Measurements from ENCODE around the gene MEA1. TPM values are rescaled to one million over a fixed set of nuclear protein-coding genes. Genes with fewer than 3 reads are reported as not detected.

MEA1 gene
- total RNA-seq, 3 donors from 2014 or later (not counting 1 experiment from before 2014, with no cell fraction given): 29.6 to 34.3 (median 34.2) TPM

- TF ChIP-seq, protein P1, sequence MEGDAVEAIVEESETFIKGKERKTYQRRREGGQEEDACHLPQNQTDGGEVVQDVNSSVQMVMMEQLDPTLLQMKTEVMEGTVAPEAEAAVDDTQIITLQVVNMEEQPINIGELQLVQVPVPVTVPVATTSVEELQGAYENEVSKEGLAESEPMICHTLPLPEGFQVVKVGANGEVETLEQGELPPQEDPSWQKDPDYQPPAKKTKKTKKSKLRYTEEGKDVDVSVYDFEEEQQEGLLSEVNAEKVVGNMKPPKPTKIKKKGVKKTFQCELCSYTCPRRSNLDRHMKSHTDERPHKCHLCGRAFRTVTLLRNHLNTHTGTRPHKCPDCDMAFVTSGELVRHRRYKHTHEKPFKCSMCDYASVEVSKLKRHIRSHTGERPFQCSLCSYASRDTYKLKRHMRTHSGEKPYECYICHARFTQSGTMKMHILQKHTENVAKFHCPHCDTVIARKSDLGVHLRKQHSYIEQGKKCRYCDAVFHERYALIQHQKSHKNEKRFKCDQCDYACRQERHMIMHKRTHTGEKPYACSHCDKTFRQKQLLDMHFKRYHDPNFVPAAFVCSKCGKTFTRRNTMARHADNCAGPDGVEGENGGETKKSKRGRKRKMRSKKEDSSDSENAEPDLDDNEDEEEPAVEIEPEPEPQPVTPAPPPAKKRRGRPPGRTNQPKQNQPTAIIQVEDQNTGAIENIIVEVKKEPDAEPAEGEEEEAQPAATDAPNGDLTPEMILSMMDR (IDR thresholded peaks at IDR 0.05): no peak
- no peak overlapping the region for H3K27ac ChIP-seq (ENCODE audit: low read length)
- Mint-ChIP-seq H3K4me3 (peak overlapping the region; percentile 7), H3K4me1 (peaks cover 45 to 49% of the 10 kb centered on the region in 2 donors), H3K27me3 (ENCODE audit: low read depth in 2 of 2) (no peaks in the 10 kb centered on the region), H3K9me3 (no peaks in the 10 kb centered on the region), H3K27ac (peak overlapping the region in 1 of 2 donors; percentile 63), H3K36me3 (no peaks in the 10 kb centered on the region)
- intact Hi-C loops (cut with micrococcal nuclease): no loop called here
- peaks cover 12% of the 10 kb centered on the region for H3K36me3 ChIP-seq (ENCODE audit: control insufficient read depth, insufficient read depth, low read length)
- no peaks in the 10 kb centered on the region for H3K27me3 ChIP-seq (ENCODE audit: control insufficient read depth, insufficient read depth, low read length)
- no peak for ATAC-seq
- peaks cover 26% of the 10 kb centered on the region for H3K4me1 ChIP-seq (ENCODE audit: control insufficient read depth, insufficient read depth, low read length)
- WGBS (ENCODE audit: insufficient coverage): 96% methylated on average over 5 of the region's 5 CpGs
- no peak for DNase-seq
- no peak overlapping the region for H3K4me3 ChIP-seq (ENCODE audit: low read length)
- no peaks in the 10 kb centered on the region for H3K9me3 ChIP-seq (ENCODE audit: control insufficient read depth, insufficient read depth, low read length)
These were observed 26.0 kb downstream of the MEA1 start for GRCh38 chr6:42987533-42988451.

GRCh38 chr6:42984924-42985475 is 28.7 kb downstream of the MEA1 start:
- DNase-seq: peak in 1 of 2 donors; percentile 40
- peak overlapping the region; percentile 75 for H3K4me3 ChIP-seq (ENCODE audit: low read length)
- no peaks in the 10 kb centered on the region for H3K9me3 ChIP-seq (ENCODE audit: control insufficient read depth, insufficient read depth, low read length)
- peaks cover 29% of the 10 kb centered on the region for H3K4me1 ChIP-seq (ENCODE audit: control insufficient read depth, insufficient read depth, low read length)
- H3K36me3 Mint-ChIP-seq: no peaks in the 10 kb centered on the region
- H3K4me3 Mint-ChIP-seq: peak overlapping the region; percentile 95
- no peak for ATAC-seq
- H3K27me3 ChIP-seq (ENCODE audit: control insufficient read depth, insufficient read depth, low read length): no peaks in the 10 kb centered on the region
- peaks cover 42 to 46% of the 10 kb centered on the region in 2 donors for H3K4me1 Mint-ChIP-seq
- peaks cover 10% of the 10 kb centered on the region for H3K36me3 ChIP-seq (ENCODE audit: control insufficient read depth, insufficient read depth, low read length)
- peak overlapping the region; percentile 63 to 94 for H3K27ac Mint-ChIP-seq
- peak overlapping the region; percentile 72 for H3K27ac ChIP-seq (ENCODE audit: low read length)
- no peaks in the 10 kb centered on the region for H3K9me3 Mint-ChIP-seq
- WGBS (ENCODE audit: insufficient coverage): 11% methylated on average over 13 of the region's 13 CpGs
- no peaks in the 10 kb centered on the region for H3K27me3 Mint-ChIP-seq (ENCODE audit: low read depth in 2 of 2)
- TF ChIP-seq, protein P1 (IDR thresholded peaks at IDR 0.05): no peak
- intact Hi-C loops (cut with micrococcal nuclease): loop anchor here (1.0 kb wide), 3 partner anchors 29 to 56 kb away; partner anchors contain the start of genes CNPY3, KLHDC3 and RRP36

DNA sequence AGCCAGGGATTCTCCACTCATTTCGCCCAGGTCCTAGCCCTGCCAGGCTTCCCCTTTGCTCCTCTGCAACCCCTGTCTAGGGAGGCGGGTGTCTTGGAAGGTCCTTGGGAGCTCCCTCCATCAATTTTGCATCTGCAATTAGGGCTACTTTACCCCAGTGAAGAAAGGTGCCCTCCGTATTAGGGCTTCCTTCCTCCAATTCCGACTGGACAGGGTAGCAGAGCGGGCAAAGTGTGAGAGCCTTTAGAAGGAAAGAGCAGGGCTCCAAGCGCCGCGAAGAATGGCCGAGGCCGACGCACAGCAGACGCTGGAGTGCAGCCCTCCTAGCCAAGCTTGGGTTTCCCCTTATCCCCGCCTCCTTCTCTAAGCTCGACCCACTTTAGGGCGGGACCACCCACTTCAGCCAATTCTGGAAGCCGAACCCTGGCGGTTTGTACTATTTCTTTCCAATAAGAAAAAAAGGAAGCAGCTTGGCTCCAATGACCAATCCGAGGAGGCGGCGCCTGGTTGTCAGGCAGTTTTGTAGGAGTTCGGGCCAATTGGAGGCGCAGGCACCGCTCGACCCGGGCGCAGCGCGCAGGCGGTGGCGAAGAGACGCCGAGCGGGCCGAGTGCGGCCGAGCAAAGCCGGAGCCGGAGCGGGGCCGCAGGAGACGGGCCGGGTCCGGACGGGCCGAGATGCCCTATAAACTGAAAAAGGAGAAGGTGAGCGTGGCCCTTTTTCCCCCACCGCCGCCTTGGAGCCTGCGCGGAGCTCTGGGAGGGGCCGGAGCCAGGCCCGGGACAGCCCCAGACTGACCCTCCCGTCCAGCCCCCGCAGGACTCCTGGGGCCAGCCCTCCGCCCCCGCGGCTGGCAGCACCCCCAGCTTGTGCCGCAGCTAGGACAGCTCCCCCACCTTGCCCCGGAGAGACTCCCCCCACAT is 29.5 kb downstream of the MEA1 start, which contains the start of gene PPP2R5D:
Gene PPP2R5D (plus strand): TSS at position 570 of the 923 bp plus-strand sequence. CDS start 108 bp downstream, at position 678.
- WGBS (ENCODE audit: insufficient coverage): under 1% methylated on average over 59 of the region's 59 CpGs
- H3K27me3 Mint-ChIP-seq (ENCODE audit: low read depth in 2 of 2): no peaks in the 10 kb centered on the region
- peaks cover 48 to 52% of the 10 kb centered on the region in 2 donors for H3K4me1 Mint-ChIP-seq
- H3K4me3 Mint-ChIP-seq: peak within 1 kb of the TSS; percentile 95
- H3K36me3 Mint-ChIP-seq: no peaks in the 10 kb centered on the region
- ATAC-seq: peak; percentile 91 to 98 (median 93)
- peaks cover 36% of the 10 kb centered on the region for H3K4me1 ChIP-seq (ENCODE audit: control insufficient read depth, insufficient read depth, low read length)
- peaks cover 4% of the 10 kb centered on the region for H3K36me3 ChIP-seq (ENCODE audit: control insufficient read depth, insufficient read depth, low read length)
- H3K9me3 Mint-ChIP-seq: no peaks in the 10 kb centered on the region
- H3K9me3 ChIP-seq (ENCODE audit: control insufficient read depth, insufficient read depth, low read length): no peaks in the 10 kb centered on the region
- H3K27ac Mint-ChIP-seq: peak within 1 kb of the TSS; percentile 94 to 95
- peak; percentile 94 to 98 for DNase-seq
- TF ChIP-seq, protein P1 (IDR thresholded peaks at IDR 0.05): no peak
- intact Hi-C loops (cut with micrococcal nuclease): loop anchor here (1.0 kb wide), 3 partner anchors 30 to 55 kb away; partner anchors contain the start of genes CNPY3, KLHDC3 and RRP36
- no peaks in the 10 kb centered on the region for H3K27me3 ChIP-seq (ENCODE audit: control insufficient read depth, insufficient read depth, low read length)
- peak within 1 kb of the TSS; percentile 75 for H3K4me3 ChIP-seq (ENCODE audit: low read length)
- peak within 1 kb of the TSS; percentile 76 for H3K27ac ChIP-seq (ENCODE audit: low read length)
